Peyer's patch (tissue), 4 donors: ENCODE measurements around the gene FCER2.

Experiments
- POLR2A ChIP-seq, 2 donors: fragments of 450-650 bp; IDR thresholded peaks; one replicate each; pipeline ENCODE4 v1.5.1; 2017; ENCODE audit warnings: antibody characterized with exemption in 2 of 2, mild to moderate bottlenecking in 2 of 2, moderate library complexity in 2 of 2
- TF ChIP-seq, protein P1 (sequence below), 6 experiments: fragments of 450-650 bp in 4 of 6; fragments of 200-600 bp in 2 of 6; sonication (generic) in 1 of 6; IDR thresholded peaks; one replicate each; pipeline ENCODE4 v1.5.1; 2017 to 2019; ENCODE audit warnings: antibody characterized with exemption in 6 of 6, mild to moderate bottlenecking in 3 of 6, moderate library complexity in 1 of 6

DNA sequence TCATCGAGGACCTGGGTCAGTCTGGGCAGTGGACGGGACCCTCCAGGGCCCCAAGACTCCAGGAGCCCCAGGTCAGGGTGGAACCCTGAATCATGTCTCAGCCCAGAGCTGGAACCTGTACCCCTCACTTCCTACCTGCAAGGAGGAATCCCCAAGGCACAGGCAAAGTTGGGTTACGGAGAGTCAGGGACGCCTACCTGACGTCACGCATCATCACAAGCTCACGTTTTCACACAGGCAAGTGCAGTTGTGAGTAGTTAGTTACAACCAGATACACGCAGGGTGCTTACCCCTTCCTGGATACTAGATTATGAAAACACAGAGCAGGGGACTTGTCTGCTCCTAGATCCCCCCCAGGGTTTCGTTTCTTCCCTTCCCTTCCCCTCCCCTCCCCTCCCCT is 31.1 kb downstream of the FCER2 start:
- TF ChIP-seq, protein P1, sequence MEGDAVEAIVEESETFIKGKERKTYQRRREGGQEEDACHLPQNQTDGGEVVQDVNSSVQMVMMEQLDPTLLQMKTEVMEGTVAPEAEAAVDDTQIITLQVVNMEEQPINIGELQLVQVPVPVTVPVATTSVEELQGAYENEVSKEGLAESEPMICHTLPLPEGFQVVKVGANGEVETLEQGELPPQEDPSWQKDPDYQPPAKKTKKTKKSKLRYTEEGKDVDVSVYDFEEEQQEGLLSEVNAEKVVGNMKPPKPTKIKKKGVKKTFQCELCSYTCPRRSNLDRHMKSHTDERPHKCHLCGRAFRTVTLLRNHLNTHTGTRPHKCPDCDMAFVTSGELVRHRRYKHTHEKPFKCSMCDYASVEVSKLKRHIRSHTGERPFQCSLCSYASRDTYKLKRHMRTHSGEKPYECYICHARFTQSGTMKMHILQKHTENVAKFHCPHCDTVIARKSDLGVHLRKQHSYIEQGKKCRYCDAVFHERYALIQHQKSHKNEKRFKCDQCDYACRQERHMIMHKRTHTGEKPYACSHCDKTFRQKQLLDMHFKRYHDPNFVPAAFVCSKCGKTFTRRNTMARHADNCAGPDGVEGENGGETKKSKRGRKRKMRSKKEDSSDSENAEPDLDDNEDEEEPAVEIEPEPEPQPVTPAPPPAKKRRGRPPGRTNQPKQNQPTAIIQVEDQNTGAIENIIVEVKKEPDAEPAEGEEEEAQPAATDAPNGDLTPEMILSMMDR (IDR thresholded peaks at IDR 0.05) = no peak
- TF ChIP-seq POLR2A (IDR thresholded peaks at IDR 0.05) = no peak
